Myocyte (in vitro differentiated cells): ENCODE results near the gene SLC12A2. TPM values are rescaled to one million over a fixed set of nuclear protein-coding genes. Genes with fewer than 3 reads are reported as not detected.

Source experiments
- DNase-seq: peaks from one replicate; pipeline ENCODE4 v3.0.0-alpha.2; 2012; ENCODE audit warnings: low read depth
- total RNA-seq: library from RNA; depleted of rRNA; stranded (reverse); fragments of >200 nt; gene quantifications from 2 replicates; pipeline ENCODE4 v1.2.3, GENCODE V29; 2014

The SLC12A2 gene
- total RNA-seq, 1 donor from 2014 or later = 114 TPM

- DNase-seq = no peak
Measured at GRCh38 chr5:128220841-128221240, 137.3 kb downstream of the SLC12A2 start.

DNA sequence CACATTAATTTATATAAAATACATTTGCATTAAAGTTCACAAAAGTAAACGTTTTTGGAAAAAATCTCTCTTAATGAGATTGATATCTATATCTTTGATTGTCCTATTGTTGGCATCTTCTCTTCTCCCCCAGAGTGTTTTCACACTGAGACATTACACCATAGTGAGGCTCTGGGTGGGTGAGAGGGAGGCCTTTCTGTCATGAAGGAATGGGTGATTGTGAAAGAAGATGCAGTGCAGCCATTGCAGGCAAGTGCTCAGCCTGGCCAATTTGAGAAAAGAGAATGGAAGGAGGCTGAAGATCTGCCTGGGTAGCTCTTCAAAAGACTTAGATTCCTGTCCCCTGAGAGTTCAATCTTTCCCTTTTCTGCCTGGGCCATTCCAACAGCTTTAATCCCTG lies 140.8 kb downstream of the SLC12A2 start:
- no peak for DNase-seq

DNA sequence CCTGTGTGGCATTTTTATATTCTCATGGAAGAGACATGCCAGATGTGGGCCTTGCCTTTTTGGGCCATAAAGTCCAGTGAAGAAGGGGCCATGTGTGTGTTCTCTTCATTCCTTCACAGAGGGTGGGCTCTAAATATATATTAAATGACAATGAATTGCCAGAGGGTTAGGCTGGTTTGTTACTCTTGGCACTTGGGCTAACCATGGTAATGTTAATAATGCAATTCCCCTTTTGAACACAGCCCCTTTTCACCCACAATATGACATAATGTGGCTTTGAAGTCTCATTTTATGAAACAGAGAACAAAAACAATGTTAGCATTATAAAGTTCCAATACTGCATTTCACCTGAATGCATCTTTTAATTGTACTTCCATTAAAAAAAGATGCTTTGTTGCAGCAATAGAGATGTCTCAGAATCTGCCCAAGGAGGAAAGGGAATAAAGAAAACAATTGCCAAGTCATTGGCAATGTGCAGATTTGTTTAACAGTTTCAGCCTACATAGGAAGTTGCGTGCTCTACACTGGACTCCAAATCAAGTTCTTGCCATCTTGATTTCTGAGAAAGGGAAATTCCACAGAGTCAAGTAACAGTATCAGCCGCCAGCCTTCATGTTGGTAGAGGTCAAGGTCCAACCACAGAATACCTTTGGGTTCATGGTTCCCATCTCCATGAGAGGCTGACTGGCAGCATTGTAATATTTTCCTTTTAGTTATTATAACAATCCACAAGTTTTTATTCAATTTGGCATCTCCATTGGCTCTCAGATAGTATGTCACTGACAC lies 141.9 kb downstream of the SLC12A2 start:
- DNase-seq = peak; percentile 46

GRCh38 chr5:128228008-128228407 lies 144.4 kb downstream of the SLC12A2 start:
- DNase-seq = peak; percentile 90

DNA sequence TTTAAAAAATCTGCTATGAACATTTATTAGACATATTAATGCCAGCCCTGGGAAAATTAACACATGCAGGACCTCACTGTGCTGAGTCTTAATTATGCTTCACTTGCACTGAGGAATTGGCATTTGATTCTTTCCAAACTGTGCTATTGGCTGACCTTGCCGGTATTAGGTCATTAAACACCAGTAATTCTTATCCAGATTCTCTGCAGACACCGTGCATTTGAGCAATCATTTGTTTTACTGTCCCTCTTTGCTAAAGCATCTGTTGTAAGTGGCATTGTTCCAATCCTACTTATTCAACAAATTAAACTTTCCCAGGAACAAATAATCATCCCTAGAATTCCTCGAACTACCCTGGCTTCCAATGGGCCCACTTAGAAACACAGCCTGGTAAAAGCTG lies 145.0 kb downstream of the SLC12A2 start:
- peak; percentile 68 for DNase-seq

- DNase-seq = no peak
Measured at GRCh38 chr5:128234928-128235641, 151.5 kb downstream of the SLC12A2 start.

GRCh38 chr5:128236334-128236733 lies 152.8 kb downstream of the SLC12A2 start:
- no peak for DNase-seq

- DNase-seq = peak; percentile 67
Measured at GRCh38 chr5:128237000-128237399, 153.4 kb downstream of the SLC12A2 start.

- DNase-seq = peak; percentile 21
Measured at GRCh38 chr5:128237546-128237945, 154.0 kb downstream of the SLC12A2 start.
